Measurements from ENCODE around the gene CYBA.

GRCh38 chr16:88676502-88677242 is 25.8 kb upstream of the CYBA start:
- TF ChIP-seq CTCF (IDR thresholded peaks at IDR 0.05; ENCODE audit: insufficient read depth, low read length) (no peak), POLR2AphosphoS5 (IDR thresholded peaks at IDR 0.05; ENCODE audit: low read depth) (no peak), REST (IDR thresholded peaks at IDR 0.05; ENCODE audit: insufficient replicate concordance, low read depth) (no peak), GABPA (IDR thresholded peaks at IDR 0.05; ENCODE audit: low read depth) (no peak)

All from HL-60 (cell line).